HG03469 (cell line): ENCODE results near the gene RNU1-4.
"Not testable (repeated sequence)": the region's sequence is repeated elsewhere in the genome, so short reads cannot be mapped to it uniquely, and the experiment has no call there.

ENCODE experiments used
- ATAC-seq: cut with Tn5 transposase; IDR thresholded peaks from one replicate; pipeline ENCODE4 v1.9.1; 2021; ENCODE audit warnings: mild to moderate bottlenecking, moderate library complexity, moderate number of reproducible peaks; ENCODE audit not compliant: unreplicated experiment

The RNU1-4 gene

DNA sequence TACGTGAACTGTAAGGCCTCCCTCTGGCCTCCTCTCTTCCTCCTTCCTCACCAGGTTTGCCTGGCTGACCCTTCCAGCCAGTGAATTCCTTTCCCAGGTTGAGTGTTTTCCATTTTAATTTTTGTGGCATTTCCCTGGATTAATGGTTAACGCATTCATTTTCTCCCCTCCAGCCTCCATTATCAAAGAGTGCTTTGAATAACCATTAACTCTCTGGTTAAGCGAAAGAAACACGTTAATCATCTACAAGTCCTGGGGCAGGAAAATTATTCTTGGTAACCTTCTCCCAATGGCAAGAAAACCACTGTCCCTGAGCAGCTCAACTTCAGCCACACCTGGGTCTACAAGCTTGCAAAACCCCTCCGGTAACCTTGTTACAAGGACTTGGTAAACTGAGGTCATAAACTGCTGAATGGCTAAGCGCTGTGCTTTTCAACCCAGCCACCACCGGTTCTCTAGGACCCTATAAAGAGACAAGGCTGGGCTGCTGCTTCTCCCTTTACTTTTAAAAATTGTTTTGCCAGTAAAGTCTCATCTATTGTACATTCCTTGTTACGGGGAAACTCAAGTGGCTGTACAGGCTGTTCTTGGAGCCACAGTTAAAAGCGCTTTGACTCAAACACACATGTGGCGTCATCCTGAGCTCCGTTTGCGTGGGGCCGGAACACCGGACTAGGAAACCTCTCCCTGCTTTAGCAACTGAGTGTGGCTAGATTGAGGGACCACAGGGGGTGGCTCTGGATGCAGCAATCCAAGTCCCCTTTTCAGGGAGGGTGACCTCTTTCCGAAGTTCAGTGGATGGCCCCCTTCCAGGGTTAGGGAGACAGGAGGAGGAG lies 24.7 kb downstream of the RNU1-4 start:
- ATAC-seq, result not testable (repeated sequence)

- not testable (repeated sequence) for ATAC-seq
These were observed 25.7 kb downstream of the RNU1-4 start for GRCh38 chr1:16765731-16766605.

- not testable (repeated sequence) for ATAC-seq
These were observed 26.5 kb downstream of the RNU1-4 start for GRCh38 chr1:16766689-16767256.

DNA sequence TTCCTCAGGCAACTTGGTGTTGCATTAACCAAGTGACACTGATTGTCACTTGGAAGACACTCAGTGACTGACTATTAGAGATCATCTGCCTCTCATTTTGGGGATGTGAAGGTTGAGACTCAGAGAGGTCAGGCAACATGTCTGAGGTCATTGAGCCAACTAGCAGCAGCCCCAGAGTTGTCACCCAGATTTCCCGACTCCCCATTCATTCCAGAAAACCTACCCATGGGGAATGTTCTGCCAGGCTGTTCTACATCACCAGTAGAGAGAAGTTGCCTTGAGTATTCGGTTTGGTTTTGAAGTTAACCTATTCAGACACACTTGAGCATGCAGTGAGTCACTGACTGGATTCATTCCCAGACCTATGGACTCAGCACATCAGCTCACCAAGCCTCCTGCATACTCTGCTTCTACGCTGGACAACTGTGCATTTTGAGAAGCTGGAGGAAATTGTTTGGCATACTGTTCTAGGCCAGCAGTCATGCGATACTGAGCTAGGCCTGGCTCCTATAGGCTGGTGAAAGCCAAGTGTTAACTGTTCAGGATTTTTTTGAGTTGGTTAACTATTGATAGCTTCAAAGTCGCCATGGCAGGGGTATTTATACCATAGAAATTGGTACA lies 29.9 kb downstream of the RNU1-4 start:
- ATAC-seq, result not testable (repeated sequence)

DNA sequence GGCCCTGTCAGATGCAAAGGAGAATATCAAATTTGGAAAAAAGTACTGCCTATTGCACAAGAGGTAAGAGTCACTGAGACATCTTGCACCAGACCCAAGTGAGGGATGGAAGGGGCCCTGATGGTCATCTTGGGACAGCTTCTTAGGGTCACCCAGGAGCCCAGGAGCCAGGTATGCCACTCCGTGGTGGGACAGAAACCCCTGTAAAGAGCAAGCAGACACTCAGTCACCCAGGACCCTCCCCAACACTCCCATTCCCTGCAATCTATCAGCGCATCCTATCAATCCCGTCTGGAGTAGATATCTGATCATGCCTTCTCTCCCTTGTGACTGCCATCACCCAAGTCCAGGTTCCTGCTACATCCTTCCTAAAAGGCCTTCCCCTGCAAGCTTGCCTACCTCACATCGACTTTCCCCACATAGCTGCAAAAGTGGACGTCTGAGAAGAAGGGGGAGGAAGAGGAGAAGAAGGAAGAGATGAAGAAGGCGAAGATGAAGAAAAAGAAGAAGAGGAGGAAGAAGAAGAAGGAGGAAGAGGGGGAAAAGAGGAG lies 30.7 kb downstream of the RNU1-4 start:
- not testable (repeated sequence) for ATAC-seq

- ATAC-seq, result not testable (repeated sequence)
These were observed 32.2 kb downstream of the RNU1-4 start for GRCh38 chr1:16772275-16773204.

- not testable (repeated sequence) for ATAC-seq
These were observed 32.9 kb downstream of the RNU1-4 start for GRCh38 chr1:16773205-16773596.

DNA sequence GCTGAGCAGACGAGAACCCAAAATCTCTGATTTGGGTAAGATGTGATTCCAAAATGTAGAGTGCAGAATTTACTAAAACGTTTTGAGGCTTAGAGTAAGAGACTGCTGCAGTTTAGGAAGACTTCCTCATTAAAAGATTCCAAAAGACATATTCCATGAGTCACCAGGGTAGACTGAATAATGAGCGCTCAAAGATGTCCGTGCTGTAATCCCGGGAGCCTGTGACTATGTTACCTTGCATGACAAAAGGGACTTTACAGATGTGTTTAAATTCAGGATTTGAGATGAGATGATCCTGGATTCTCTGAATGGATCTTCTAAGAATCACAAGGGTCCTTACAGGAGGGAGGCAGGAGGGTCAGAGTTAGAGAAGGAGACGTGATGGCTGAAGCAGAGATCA lies 33.4 kb downstream of the RNU1-4 start:
- not testable (repeated sequence) for ATAC-seq

- not testable (repeated sequence) for ATAC-seq
These were observed 34.5 kb downstream of the RNU1-4 start for GRCh38 chr1:16774773-16775172.

- not testable (repeated sequence) for ATAC-seq
These were observed 35.0 kb downstream of the RNU1-4 start for GRCh38 chr1:16775290-16775689.

GRCh38 chr1:16776248-16776647 lies 35.9 kb downstream of the RNU1-4 start:
- not testable (repeated sequence) for ATAC-seq

- not testable (repeated sequence) for ATAC-seq
These were observed 36.5 kb downstream of the RNU1-4 start for GRCh38 chr1:16776835-16777234.

DNA sequence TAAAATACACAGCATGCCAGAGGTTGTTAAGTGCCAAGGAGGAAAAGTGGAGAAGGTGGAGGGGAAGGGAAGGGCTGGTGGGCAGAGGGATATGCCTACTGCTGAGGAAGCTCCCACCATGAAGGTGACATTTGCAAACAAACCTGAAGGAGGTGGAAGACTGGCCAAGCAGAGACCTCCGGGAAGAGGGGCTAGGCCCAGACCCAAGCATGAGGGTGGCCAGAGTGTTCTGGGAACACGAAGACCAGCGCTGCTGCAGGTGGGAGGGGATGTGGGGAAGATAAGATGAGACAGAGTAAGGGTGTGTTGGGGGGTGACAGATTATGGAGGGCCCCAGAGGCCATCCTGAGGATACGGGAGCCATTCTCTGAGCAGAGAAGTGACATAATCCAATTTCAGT lies 37.5 kb downstream of the RNU1-4 start:
- ATAC-seq, result not testable (repeated sequence)

DNA sequence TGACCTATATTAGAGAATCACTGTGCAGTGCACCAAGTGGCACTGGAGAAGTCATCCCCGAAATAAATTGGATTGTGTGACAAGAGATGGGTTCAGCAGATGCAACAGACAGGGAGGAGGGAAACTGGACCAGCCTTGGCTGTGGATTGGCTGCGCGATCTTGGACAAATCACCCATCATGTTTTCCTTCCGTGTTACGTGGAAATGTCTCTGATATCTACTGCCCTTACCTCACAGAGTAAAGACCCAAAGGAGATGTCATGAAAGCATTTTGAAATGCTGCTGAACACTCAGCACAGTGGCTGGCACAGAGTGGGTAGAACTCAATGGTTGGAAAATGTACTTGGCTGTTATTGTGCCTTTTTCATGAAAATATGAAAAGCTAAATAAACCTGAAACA lies 39.2 kb downstream of the RNU1-4 start:
- ATAC-seq, result not testable (repeated sequence)

GRCh38 chr1:16781033-16781432 lies 40.7 kb downstream of the RNU1-4 start:
- not testable (repeated sequence) for ATAC-seq

DNA sequence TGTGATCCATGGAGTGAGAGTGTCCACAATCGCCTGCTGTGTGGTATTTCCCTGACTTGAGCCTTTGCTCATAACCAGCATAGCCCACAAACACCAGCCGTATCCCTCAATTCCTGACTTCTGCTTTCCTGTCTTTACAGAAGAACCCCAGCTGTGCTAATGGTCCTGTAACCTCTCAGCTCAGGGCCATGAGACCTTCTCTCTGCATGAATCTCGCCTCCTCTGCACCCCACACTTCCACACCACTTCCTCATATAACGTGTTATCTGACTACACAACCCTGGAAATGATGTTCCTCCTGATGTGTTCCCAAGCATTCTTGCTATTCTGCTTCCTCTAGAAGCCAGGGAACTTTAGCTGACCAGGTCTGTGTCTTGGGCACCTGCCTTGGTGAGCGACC lies 41.3 kb downstream of the RNU1-4 start:
- ATAC-seq, result not testable (repeated sequence)

DNA sequence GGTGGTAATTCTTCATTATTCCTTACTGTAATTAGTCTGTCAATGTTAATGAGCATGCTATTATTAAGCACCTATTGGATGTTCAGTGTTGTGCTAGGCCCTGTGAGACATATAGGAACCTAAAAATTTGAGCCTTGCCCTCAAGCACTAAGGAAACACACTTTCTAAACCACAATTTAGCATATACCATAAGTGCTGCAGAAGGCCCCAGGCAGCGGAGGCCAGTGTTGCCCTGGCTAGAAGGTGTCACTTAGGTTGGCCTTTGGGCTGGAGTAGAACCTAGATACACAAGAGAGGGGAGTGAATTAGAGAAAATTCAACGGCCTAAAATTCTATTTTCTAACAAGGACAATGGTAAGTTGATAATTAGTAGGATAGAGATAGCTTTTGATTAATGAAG lies 44.6 kb downstream of the RNU1-4 start:
- ATAC-seq, result not testable (repeated sequence)

- not testable (repeated sequence) for ATAC-seq
These were observed 46.0 kb downstream of the RNU1-4 start for GRCh38 chr1:16786362-16786761.

- ATAC-seq, result not testable (repeated sequence)
These were observed 46.9 kb downstream of the RNU1-4 start for GRCh38 chr1:16787175-16787574.
